Measurements from ENCODE around the gene SNX11.

The SNX11 gene

DNA sequence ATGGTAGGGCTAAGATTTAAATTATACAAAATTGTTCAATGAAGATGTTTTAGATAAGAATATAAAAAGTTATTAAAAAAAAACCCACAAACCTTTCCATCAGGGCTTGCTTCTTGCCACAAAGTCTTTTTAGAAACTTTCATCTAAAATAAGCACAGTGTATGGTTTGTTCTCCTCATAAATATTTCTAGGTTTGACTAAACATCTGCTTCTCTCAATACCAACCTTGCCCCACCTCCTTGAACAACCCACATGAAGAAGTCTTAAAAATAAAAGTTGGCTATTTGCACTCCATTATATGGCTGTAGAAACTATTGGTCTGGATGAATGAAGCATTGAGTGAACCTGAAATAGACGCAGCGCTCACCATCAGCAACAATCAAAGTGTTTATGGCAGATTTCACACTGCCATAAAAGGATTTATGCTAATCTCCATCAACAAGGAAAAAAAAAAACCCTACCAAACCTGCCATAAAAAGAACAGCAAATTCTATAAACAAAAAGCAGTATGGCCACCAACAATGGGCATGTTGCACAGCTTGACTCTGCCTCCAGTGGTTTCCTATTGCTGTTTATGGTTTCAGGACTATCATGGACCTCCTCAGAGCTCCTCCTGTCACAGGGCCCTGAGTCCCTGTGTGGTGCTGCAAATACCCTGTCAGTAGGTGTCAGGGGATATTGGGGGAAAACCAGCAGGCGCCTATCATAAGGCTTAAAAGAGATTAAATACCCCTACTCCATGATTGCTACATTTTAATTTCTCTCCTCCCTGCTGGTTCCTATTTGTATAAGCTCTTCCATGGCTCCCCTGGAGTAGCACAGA lies 37.6 kb downstream of the SNX11 start:
- no peak for DNase-seq (ENCODE audit: extremely low spot score)
- ChIA-PET CTCF (interaction anchor here (1.6 to 1.8 kb wide), 2 partner anchors 10 to 119 kb away, joined by 4 to 5 read pairs; no protein-coding TSS in a partner anchor), POLR2A (no interaction called here)
- TF ChIP-seq, protein P1, sequence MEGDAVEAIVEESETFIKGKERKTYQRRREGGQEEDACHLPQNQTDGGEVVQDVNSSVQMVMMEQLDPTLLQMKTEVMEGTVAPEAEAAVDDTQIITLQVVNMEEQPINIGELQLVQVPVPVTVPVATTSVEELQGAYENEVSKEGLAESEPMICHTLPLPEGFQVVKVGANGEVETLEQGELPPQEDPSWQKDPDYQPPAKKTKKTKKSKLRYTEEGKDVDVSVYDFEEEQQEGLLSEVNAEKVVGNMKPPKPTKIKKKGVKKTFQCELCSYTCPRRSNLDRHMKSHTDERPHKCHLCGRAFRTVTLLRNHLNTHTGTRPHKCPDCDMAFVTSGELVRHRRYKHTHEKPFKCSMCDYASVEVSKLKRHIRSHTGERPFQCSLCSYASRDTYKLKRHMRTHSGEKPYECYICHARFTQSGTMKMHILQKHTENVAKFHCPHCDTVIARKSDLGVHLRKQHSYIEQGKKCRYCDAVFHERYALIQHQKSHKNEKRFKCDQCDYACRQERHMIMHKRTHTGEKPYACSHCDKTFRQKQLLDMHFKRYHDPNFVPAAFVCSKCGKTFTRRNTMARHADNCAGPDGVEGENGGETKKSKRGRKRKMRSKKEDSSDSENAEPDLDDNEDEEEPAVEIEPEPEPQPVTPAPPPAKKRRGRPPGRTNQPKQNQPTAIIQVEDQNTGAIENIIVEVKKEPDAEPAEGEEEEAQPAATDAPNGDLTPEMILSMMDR (IDR thresholded peaks at IDR 0.05; ENCODE audit: control extremely low read depth, extremely low read depth, low read depth, missing control alignments): no peak

DNA sequence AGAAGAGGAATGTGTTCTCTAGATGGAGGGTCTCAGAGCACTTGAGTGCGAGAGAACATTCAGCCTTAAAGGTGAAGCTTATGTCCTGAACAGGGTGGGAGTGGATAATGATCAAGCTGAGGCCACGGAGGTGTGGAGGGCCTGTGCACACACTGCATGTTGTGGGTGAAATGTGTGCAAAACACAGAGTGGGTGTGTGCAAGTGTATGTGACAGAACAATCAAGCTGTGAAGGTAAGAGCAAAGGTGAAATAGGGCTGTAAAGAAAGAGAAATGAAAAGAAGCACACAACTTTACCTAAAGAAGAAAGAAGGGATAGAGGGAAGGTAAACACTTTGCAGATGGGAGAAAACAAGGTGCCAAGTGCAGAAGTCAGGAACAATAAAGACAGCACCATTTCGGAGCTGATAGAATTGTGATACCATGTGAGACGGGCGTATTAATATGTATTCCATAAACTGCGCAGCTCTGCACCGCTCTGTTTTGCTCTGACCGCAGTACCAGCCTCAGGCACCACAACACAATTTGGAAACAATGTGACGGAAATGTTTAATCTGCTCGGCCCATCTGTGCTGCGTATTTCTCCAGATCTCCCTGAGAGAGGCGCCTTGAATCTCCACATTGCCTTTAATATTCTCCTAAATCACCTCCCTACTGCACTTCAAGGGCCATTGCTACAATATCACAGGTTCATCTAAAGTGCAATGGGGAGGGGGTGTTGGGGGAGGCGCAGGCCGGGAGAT lies 40.6 kb downstream of the SNX11 start:
- TF ChIP-seq, protein P1 (IDR thresholded peaks at IDR 0.05; ENCODE audit: control extremely low read depth, extremely low read depth, low read depth, missing control alignments): no peak
- ChIA-PET POLR2A (no interaction called here), CTCF (interaction anchor here (1.0 to 2.1 kb wide), 9 partner anchors 10 to 68 kb away, joined by 3 to 7 read pairs (median 4); no protein-coding TSS in a partner anchor)
- no peak for DNase-seq (ENCODE audit: extremely low spot score)

DNA sequence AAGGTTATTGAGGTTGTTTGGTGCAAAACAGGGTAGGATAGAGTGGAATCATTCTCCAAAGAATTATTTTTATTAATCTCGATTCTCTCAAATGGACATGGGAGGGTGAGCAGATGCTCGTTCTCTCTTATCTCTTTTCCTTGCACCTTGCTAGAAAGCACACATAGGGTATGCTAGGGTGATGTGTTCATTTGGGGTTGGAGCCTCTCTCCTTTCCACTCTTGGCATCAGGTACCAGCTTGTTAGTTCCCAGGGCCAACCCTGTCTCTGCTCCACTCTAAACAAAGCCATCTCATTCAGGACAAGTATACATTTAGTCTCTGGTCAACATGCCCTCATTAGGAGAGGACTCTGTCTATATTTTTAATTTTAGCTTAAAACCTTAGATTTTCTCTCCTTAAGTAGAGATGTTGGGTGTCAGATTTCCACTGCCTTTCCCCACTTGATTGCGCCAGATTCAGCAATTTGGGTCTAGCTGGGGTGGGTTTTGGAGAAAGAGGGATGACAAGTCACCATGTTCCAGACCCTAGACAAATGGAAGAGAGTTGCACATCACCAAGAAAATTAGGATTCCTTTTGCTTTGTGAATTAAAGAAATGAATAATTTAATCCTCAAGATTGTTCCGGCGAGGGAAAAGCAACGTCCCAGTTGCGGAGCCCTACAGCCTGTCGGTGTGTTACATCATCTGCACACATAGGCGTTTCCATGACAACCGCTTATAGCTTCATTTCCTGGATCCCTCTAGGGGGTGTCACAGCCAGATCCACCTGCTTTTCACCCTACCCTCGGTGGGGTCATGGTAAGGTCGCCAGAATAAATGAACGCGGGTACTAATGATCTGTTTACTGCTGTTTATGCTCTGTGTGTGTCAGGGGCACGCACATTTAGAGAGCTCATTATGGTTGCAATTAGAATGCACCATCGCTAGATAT lies 41.6 kb downstream of the SNX11 start:
- ChIA-PET CTCF (interaction anchor here (1.1 to 2.1 kb wide), 4 partner anchors 11 to 444 kb away, joined by 3 to 7 read pairs (median 4); no protein-coding TSS in a partner anchor), POLR2A (no interaction called here)
- DNase-seq (ENCODE audit: extremely low spot score): no peak
- TF ChIP-seq, protein P1 (IDR thresholded peaks at IDR 0.05; ENCODE audit: control extremely low read depth, extremely low read depth, low read depth, missing control alignments): no peak

DNA sequence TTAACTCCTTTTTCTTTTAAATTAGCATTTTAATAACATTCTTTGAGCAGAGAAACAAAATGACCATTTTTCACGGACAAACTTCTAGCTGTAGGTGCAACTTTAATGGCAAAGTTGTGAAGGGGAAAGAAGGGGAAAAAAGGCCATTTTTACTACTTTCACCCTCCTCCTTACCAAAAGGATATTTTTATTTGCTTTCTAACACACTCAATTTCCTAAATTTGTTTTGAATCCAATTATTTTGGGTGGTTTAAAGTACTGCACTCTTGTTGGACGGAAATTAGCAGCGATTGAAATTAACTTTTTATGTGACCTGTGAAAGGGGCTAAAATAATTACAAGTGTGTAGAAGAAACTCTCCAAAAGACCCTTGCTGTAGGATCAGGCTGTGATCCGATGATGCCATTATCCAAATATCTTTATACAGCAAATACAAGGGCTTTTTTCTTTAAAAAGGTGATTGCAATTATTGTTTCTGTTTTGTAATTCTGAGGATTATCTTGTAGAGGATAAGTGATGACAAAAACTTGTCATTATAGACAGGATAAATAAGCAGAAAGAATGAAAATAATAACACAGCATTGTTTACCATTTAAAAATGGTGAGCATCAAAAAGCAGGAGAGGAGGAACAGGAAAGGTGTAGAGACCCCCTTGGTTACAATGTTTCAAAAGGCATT lies 42.4 kb downstream of the SNX11 start:
- TF ChIP-seq, protein P1 (IDR thresholded peaks at IDR 0.05; ENCODE audit: control extremely low read depth, extremely low read depth, low read depth, missing control alignments): no peak
- DNase-seq (ENCODE audit: extremely low spot score): no peak
- POLR2A ChIA-PET: no interaction called here
- CTCF ChIA-PET: interaction anchor here (1.1 to 2.1 kb wide), 3 partner anchors 10 to 443 kb away, joined by 3 to 7 read pairs (median 3); no protein-coding TSS in a partner anchor

DNA sequence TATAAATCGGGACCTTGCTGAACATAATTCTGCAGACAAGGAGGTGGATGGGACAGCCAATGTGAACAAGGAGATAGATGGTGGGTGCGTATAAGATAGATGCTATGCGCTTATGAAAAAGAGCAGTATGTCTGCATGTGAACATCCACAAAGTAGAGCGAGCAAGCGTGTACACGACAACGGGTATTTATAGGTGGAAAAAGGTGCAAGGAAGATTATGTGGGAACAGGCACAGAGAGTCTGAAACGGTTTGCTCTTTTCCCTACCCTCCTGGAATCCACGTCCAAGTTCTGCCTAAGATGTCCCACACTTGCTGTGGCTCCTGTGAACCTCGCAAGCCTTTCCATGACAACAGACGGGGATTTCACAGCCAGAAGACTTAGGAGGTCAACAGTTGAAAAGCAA lies 43.0 kb downstream of the SNX11 start:
- no peak for DNase-seq (ENCODE audit: extremely low spot score)
- TF ChIP-seq, protein P1 (IDR thresholded peaks at IDR 0.05; ENCODE audit: control extremely low read depth, extremely low read depth, low read depth, missing control alignments): no peak
- CTCF ChIA-PET: no interaction called here
- POLR2A ChIA-PET: no interaction called here

Measured in GM10248 (cell line).